Placental pericyte (primary cell): ENCODE results near the gene ITGAX. TPM values are rescaled to one million over a fixed set of nuclear protein-coding genes. Genes with fewer than 3 reads are reported as not detected.

Experiments used
- total RNA-seq: library from RNA; depleted of rRNA; stranded (reverse); fragments of >200 nt; gene quantifications from 2 replicates; pipeline ENCODE4 v1.2.3, GENCODE V29; 2012

The ITGAX gene
- total RNA-seq = under 0.01 TPM in 1 of 2 replicates, not detected in the other

GRCh38 chr16:31354394-31355291 lies at the start of gene ITGAX:
ITGAX (plus strand) TSS chr16:31355176; CDS start chr16:31355255, 79 bp downstream.

GRCh38 chr16:31393056-31393455 lies 38.1 kb downstream of the ITGAX start, which contains the start of gene ITGAD:
ITGAD (plus strand) TSS chr16:31393335; CDS start chr16:31393361, 26 bp downstream.

GRCh38 chr16:31428279-31428597 lies 73.3 kb downstream of the ITGAX start, which contains the start of gene COX6A2:
COX6A2 (minus strand) TSS chr16:31428360; CDS start chr16:31428325, 35 bp downstream.

Other genes starting within 250 kb of the ITGAX start
- 51.0 and 56.0 TPM in 2 replicates for gene BCKDK, start 246.8 kb upstream of the ITGAX start, total RNA-seq
- 35.0 and 35.4 TPM in 2 replicates for gene KAT8, start 237.5 kb upstream of the ITGAX start, total RNA-seq
- gene PRSS8, start 219.4 kb upstream of the ITGAX start, total RNA-seq = not detected in 2 replicates
- gene PRSS36, start 205.1 kb upstream of the ITGAX start, total RNA-seq = not detected in 2 replicates
- gene FUS, start 175.0 kb upstream of the ITGAX start, total RNA-seq = 45.3 and 78.0 TPM in 2 replicates
- 50.4 and 56.2 TPM in 2 replicates for gene PYCARD, start 152.4 kb upstream of the ITGAX start, total RNA-seq
- gene TRIM72, start 141.1 kb upstream of the ITGAX start, total RNA-seq = not detected in 2 replicates
- not detected in 2 replicates for gene PYDC1, start 138.0 kb upstream of the ITGAX start, total RNA-seq
- 0.43 TPM in 1 of 2 replicates, not detected in the other for gene ITGAM, start 95.2 kb upstream of the ITGAX start, total RNA-seq
- gene ITGAD, start 38.2 kb downstream of the ITGAX start, total RNA-seq = not detected in 2 replicates
- not detected in 2 replicates for gene COX6A2, start 73.2 kb downstream of the ITGAX start, total RNA-seq
- gene ZNF843, start 87.6 kb downstream of the ITGAX start, total RNA-seq = 0.29 and 0.66 TPM in 2 replicates
- gene ARMC5, start 104.3 kb downstream of the ITGAX start, total RNA-seq = 10.5 and 16.3 TPM in 2 replicates
- 106 and 170 TPM in 2 replicates for gene TGFB1I1, start 117.0 kb downstream of the ITGAX start, total RNA-seq
- not detected in 2 replicates for gene SLC5A2, start 127.9 kb downstream of the ITGAX start, total RNA-seq
- 63.0 and 97.2 TPM in 2 replicates for gene RUSF1, start 153.2 kb downstream of the ITGAX start, total RNA-seq
- not detected in 2 replicates for gene AHSP, start 172.7 kb downstream of the ITGAX start, total RNA-seq